Naive B cell (primary cell): ENCODE results near the gene GBP4. TPM values are rescaled to one million over a fixed set of nuclear protein-coding genes. Genes with fewer than 3 reads are reported as not detected.

Source experiments
- ATAC-seq, 2 donors: fragments of 150-1000 bp; cut with Tn5 transposase; 2 replicates each; pipeline ENCODE4 v1.10.0; 2021; ENCODE audit warnings: low read depth in 2 of 2, mild to moderate bottlenecking in 2 of 2, moderate library complexity in 2 of 2
- DNase-seq: peaks from one replicate; pipeline ENCODE4 v3.0.0; 2022
- H3K27ac Mint-ChIP-seq, 6 donors: one replicate each; pipeline ENCODE4 v1.8.0; 2020 to 2022; ENCODE audit warnings: mild to moderate bottlenecking in 6 of 6, mixed read lengths in 6 of 6, moderate library complexity in 5 of 6, inconsistent platforms in 2 of 6
- H3K27me3 Mint-ChIP-seq, 3 donors: one replicate each; pipeline ENCODE4 v1.8.0; 2021 to 2022; ENCODE audit warnings: mixed read lengths in 3 of 3, mild to moderate bottlenecking in 1 of 3
- H3K36me3 Mint-ChIP-seq, 2 donors: one replicate each; pipeline ENCODE4 v1.8.0; 2020 to 2022; ENCODE audit warnings: mixed read lengths in 2 of 2, inconsistent platforms in 1 of 2, mild to moderate bottlenecking in 1 of 2
- H3K4me1 Mint-ChIP-seq, 3 donors: one replicate each; pipeline ENCODE4 v1.8.0; 2020 to 2022; ENCODE audit warnings: mixed read lengths in 3 of 3, inconsistent platforms in 1 of 3, mild to moderate bottlenecking in 1 of 3, moderate library complexity in 1 of 3
- H3K4me3 Mint-ChIP-seq, 8 donors: one replicate each; pipeline ENCODE4 v1.8.0; 2020 to 2022; ENCODE audit warnings: mild to moderate bottlenecking in 8 of 8, mixed read lengths in 8 of 8, moderate library complexity in 8 of 8, inconsistent platforms in 2 of 8
- H3K9me3 Mint-ChIP-seq, 7 donors: one replicate each; pipeline ENCODE4 v1.8.0; 2020 to 2022; ENCODE audit warnings: mixed read lengths in 7 of 7, mild to moderate bottlenecking in 5 of 7, inconsistent platforms in 2 of 7, moderate library complexity in 1 of 7
- polyA plus RNA-seq, 6 donors: library from polyadenylated mRNA; unstranded; fragments of 300-500 nt; fragmentation: Illumina TruSeq; gene quantifications; one replicate each; pipeline ENCODE4 v1.2.3, GENCODE V29; 2021; ENCODE audit warnings: low read depth in 6 of 6

Gene GBP4
- polyA plus RNA-seq, 6 donors from 2014 or later = 13.3 to 38.9 (median 22.8) TPM

GRCh38 chr1:89166705-89167104, 32.0 kb downstream of the GBP4 start:
- Mint-ChIP-seq H3K36me3 (no peaks in the 10 kb centered on the region), H3K4me1 (peaks cover 1 to 4% (median 3%) of the 10 kb centered on the region in 3 donors), H3K27me3 (no peaks in the 10 kb centered on the region), H3K4me3 (no peak overlapping the region), H3K9me3 (peaks cover 0 to 3% (median 0%) of the 10 kb centered on the region in 7 donors), H3K27ac (peak overlapping the region in 1 of 6 donors; percentile 56)
- ATAC-seq = no peak
- DNase-seq = no peak

DNA sequence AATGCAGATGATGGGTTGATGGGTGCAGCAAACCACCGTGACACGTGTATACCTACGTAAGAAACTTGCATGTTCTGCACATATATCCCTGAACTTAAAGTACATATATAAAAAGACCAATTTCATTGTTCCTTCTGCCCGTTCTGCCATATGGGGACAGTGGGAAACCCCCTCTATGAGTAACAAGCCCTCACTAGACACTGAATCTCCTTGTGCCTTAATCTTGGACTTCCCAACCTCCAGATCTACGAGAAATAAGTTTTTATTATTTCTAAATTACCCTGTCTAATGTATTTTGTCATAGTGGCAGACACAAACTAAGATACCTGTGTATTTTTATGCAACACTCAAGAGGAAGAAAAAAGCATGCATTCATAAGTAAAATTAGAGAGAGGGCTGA, 32.9 kb downstream of the GBP4 start:
- peaks cover 0 to 9% (median 2%) of the 10 kb centered on the region in 7 donors for H3K9me3 Mint-ChIP-seq
- H3K4me3 Mint-ChIP-seq = no peak overlapping the region
- ATAC-seq (no peak), DNase-seq (no peak)
- H3K27me3 Mint-ChIP-seq = no peaks in the 10 kb centered on the region
- peaks cover 0 to 3% (median under 1%) of the 10 kb centered on the region in 3 donors for H3K4me1 Mint-ChIP-seq
- no peak overlapping the region for H3K27ac Mint-ChIP-seq
- no peaks in the 10 kb centered on the region for H3K36me3 Mint-ChIP-seq

DNA sequence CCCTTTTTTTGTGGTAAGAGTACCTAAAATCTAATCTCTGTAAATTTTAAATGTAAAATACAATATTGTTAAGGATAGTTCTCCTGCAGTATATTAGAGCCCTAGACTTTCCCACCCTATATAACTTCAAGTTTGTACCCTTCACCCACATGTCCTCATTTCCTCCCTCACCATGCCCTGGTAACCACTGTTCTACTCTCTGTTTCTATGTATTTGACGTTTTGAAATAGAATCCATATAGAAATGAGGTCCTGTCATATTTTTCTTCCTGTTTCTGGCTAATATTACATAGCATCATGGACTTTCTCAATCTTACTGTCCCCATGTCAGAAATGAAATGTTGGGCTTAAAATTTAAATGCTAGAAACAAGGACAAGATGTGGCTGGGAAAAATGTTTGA, 47.7 kb downstream of the GBP4 start:
- H3K4me3 Mint-ChIP-seq = no peak overlapping the region
- H3K27me3 Mint-ChIP-seq = peaks cover 0 to 6% (median 0%) of the 10 kb centered on the region in 3 donors
- peaks cover 0 to 7% (median 0%) of the 10 kb centered on the region in 3 donors for H3K4me1 Mint-ChIP-seq
- no peak overlapping the region for H3K27ac Mint-ChIP-seq
- ATAC-seq = no peak
- peaks cover 0 to 7% of the 10 kb centered on the region in 2 donors for H3K36me3 Mint-ChIP-seq
- DNase-seq = no peak
- H3K9me3 Mint-ChIP-seq = peaks cover 0 to 6% (median 4%) of the 10 kb centered on the region in 7 donors

DNA sequence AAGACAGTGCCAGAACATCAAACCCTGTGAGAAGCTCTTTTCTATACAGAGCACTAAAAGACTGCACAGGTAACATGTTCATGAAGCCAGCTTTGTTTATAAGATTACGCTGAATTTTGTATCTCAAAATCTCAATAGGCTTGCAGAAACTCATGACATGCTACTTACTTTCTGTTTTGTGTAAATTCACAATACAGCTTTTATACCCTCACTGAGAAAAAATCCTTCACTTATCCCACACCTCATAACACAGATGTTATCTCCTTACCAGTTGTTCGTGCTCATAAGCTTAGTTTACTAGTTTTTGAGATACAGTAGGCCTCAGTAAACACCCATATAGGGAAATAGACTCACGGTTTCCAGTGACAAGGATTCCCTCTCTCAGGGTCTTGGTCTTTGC, 48.8 kb downstream of the GBP4 start:
- Mint-ChIP-seq H3K9me3 (no peaks in the 10 kb centered on the region), H3K36me3 (no peaks in the 10 kb centered on the region), H3K4me3 (no peak overlapping the region), H3K27ac (no peak overlapping the region), H3K27me3 (peaks cover 0 to 6% (median 0%) of the 10 kb centered on the region in 3 donors), H3K4me1 (peaks cover 0 to 7% (median 0%) of the 10 kb centered on the region in 3 donors)
- no peak for ATAC-seq
- no peak for DNase-seq

DNA sequence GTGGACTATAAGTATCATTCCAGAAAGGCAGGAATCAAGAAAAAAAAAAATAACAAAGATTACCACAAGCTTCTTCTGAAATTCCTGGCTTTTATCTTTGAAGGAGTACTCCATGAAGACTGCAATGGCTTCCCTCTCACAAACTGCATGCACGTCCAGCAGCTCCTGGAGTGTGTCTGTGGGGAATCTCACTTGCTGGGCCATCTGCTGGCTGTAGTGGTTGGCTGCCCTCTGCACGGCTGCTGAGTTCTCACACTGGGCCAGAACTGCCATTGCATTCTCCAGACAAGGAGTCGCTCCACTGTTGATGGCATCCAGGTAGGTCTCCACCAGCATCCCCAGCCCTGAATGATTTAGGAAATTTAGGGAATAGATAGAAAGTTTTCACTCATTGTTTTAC, 49.5 kb downstream of the GBP4 start:
- Mint-ChIP-seq H3K27me3 (peaks cover 0 to 6% (median 0%) of the 10 kb centered on the region in 3 donors), H3K36me3 (no peaks in the 10 kb centered on the region), H3K27ac (no peak overlapping the region), H3K4me1 (peaks cover 0 to 7% (median 0%) of the 10 kb centered on the region in 3 donors), H3K4me3 (peak overlapping the region in 1 of 8 donors; percentile 47), H3K9me3 (no peaks in the 10 kb centered on the region)
- ATAC-seq (no peak), DNase-seq (no peak)

DNA sequence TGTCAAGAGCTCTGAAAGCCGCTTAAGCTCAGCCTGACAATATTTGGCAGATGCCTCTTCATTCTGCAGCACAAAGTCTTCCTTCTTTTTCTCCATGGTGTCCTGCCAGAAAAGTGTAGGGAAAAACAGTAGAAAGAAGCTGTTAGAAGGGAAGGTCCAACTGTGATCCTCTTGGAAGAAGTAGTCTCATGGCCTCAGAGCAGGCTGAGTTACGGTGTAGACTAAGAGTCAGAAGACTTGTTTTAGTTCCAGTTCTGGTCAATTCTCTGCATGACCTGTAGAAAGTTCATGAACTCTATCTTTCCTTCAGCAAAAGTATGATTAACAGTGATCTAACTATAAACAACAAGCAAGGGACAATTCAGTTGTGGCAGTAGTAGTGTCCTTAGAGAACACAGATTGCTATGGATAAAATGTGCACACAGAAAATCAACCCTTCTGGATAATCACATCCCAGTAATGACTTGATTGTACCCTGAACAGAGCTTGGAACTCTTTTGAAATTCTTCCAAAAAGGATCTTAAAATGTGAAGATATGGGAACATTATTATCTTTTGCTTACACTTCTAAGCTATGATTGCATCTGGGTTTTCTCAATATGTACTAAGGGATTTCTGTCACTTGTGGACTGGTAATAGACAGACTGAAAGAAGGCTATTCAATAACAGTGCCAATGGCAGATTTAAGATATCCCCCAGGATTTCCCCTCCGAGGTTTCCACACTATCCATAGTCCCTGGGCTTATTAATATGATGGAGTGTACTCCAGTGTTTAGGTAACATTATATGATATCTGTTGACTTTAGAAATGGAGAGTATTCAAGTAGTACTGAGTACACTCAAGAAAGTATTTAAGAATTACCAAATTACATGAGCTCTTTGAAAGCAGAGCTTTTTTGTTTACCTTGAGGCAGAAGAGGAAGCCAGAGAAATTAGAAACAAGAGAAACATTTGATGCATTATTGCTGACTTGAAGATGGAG, 50.8 kb downstream of the GBP4 start:
- DNase-seq (no peak), ATAC-seq (no peak)
- peaks cover 0 to 7% (median 0%) of the 10 kb centered on the region in 3 donors for H3K4me1 Mint-ChIP-seq
- H3K27ac Mint-ChIP-seq = peak overlapping the region in 1 of 6 donors; percentile 4
- no peak overlapping the region for H3K4me3 Mint-ChIP-seq
- H3K36me3 Mint-ChIP-seq = no peaks in the 10 kb centered on the region
- no peaks in the 10 kb centered on the region for H3K9me3 Mint-ChIP-seq
- H3K27me3 Mint-ChIP-seq = peaks cover 0 to 6% (median 0%) of the 10 kb centered on the region in 3 donors

- H3K27me3 Mint-ChIP-seq = peaks cover 0 to 6% (median 0%) of the 10 kb centered on the region in 3 donors
- no peaks in the 10 kb centered on the region for H3K36me3 Mint-ChIP-seq
- DNase-seq (no peak), ATAC-seq (no peak)
- H3K4me1 Mint-ChIP-seq = peaks cover 0 to 7% (median 0%) of the 10 kb centered on the region in 3 donors
- H3K9me3 Mint-ChIP-seq = no peaks in the 10 kb centered on the region
- no peak overlapping the region for H3K4me3 Mint-ChIP-seq
- peak overlapping the region in 1 of 6 donors; percentile 8 for H3K27ac Mint-ChIP-seq
Observed at GRCh38 chr1:89146721-89147120, 52.0 kb downstream of the GBP4 start.

DNA sequence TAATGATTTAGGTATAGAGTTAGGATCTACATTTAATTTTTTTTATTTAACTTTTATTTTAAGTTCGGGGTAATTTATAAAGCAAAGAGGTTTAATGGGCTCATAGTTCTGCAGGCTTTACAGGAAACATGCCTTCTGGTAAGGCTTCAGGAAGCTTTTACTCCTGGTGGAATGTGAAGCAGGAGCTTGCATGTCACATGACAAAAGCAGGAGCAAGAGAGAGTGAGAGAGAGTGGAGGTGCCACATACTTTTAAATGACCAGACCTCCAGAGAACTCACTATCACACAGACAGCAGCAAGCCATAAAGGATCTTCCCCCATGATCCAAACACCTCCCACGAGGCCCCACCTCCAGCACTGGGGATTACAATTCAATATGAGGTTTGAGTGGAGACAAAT, 55.3 kb downstream of the GBP4 start:
- Mint-ChIP-seq H3K4me1 (peaks cover 0 to 7% (median 0%) of the 10 kb centered on the region in 3 donors), H3K4me3 (no peak overlapping the region), H3K9me3 (peaks cover 0 to 4% (median 0%) of the 10 kb centered on the region in 7 donors), H3K36me3 (no peaks in the 10 kb centered on the region), H3K27ac (no peak overlapping the region), H3K27me3 (peaks cover 0 to 6% (median 0%) of the 10 kb centered on the region in 3 donors)
- ATAC-seq = no peak
- DNase-seq = no peak

DNA sequence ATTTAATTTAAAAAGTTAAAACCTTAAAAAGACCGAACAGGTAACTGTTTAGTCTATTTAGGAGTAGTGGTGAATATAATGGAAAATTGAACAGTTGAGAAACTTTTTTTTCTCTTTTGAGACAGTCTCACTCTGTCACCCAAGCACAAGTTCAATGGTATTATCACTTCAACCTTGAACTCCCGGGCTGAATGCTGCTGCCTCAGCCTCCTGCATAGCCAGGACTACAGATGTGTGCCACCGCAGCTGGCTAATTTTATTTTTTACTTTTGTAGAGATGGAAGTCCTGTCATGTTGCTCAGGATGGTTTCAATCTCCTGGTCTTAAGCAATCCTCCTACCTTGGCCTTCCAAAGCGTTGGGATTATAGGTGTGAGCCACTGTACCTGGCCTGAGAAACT, 56.6 kb downstream of the GBP4 start:
- no peaks in the 10 kb centered on the region for H3K27me3 Mint-ChIP-seq
- H3K4me1 Mint-ChIP-seq = peaks cover 0 to 7% (median 0%) of the 10 kb centered on the region in 3 donors
- no peak overlapping the region for H3K4me3 Mint-ChIP-seq
- no peaks in the 10 kb centered on the region for H3K36me3 Mint-ChIP-seq
- H3K27ac Mint-ChIP-seq = no peak overlapping the region
- peaks cover 0 to 5% (median 0%) of the 10 kb centered on the region in 7 donors for H3K9me3 Mint-ChIP-seq
- DNase-seq (no peak), ATAC-seq (no peak)

- Mint-ChIP-seq H3K36me3 (peaks cover 0 to 10% of the 10 kb centered on the region in 2 donors), H3K4me1 (peaks cover 12 to 18% (median 15%) of the 10 kb centered on the region in 3 donors), H3K27ac (no peak overlapping the region), H3K4me3 (peak overlapping the region in 1 of 8 donors; percentile 61), H3K9me3 (peaks cover 0 to 4% (median 0%) of the 10 kb centered on the region in 7 donors), H3K27me3 (no peaks in the 10 kb centered on the region)
- DNase-seq = no peak
- ATAC-seq = no peak
Observed at GRCh38 chr1:89133747-89134146, 65.0 kb downstream of the GBP4 start.

Other genes starting within 250 kb of the GBP4 start
- 10 to 100 TPM; 12.9 to 29.5 (median 21.7) TPM for gene KYAT3, start 206.3 kb downstream of the GBP4 start, polyA plus RNA-seq
- 10 to 100 TPM in 4 of 6 donors, 1 to 10 TPM in 2; 4.4 to 13.1 (median 11.6) TPM for gene RBMXL1, start 206.3 kb downstream of the GBP4 start, polyA plus RNA-seq
- 1 to 10 TPM; 4.3 to 8.5 (median 5.7) TPM for gene GBP3, start 176.1 kb downstream of the GBP4 start, polyA plus RNA-seq
- 10 to 100 TPM in 1 of 6 donors, 1 to 10 TPM in 5; 4.2 to 15.7 (median 7.6) TPM for gene GBP1, start 133.7 kb downstream of the GBP4 start, polyA plus RNA-seq
- gene GBP2, start 72.8 kb downstream of the GBP4 start, polyA plus RNA-seq = 10 to 100 TPM in 3 of 6 donors, 1 to 10 TPM in 3; 5.4 to 21.9 (median 10.1) TPM
- under 1 TPM in 1 of 6 donors, not detected in 5; 0.15 TPM for gene GBP7, start 22.9 kb downstream of the GBP4 start, polyA plus RNA-seq
- gene GBP5, start 73.9 kb upstream of the GBP4 start, polyA plus RNA-seq = 10 to 100 TPM in 2 of 6 donors, 1 to 10 TPM in 4; 2.6 to 22.4 (median 8.9) TPM
- gene GBP6, start 165.1 kb upstream of the GBP4 start, polyA plus RNA-seq = not detected